Tibial artery (tissue), 4 donors: Measurements from ENCODE around the gene SMAD3.
A peak's percentile ranks its signal among the peaks of the same experiment; 100 is the strongest.

ENCODE experiments used
- DNase-seq, 2 donors: peaks; one replicate each; pipeline ENCODE4 v3.0.0-alpha.2; 2019
- H3K27ac ChIP-seq, 2 donors: fragments of 200-600 bp; sonication (generic) in 1 of 2; 1 replicate in 1 of 2; 2 replicates in 1 of 2; pipeline ENCODE4 v1.5.1; 2018 to 2019; ENCODE audit warnings: mild to moderate bottlenecking in 1 of 2
- H3K27me3 ChIP-seq, 2 donors: fragments of 200-600 bp; sonication (generic) in 1 of 2; one replicate each; pipeline versions ENCODE4 v1.5.1 to v1.6.0; 2016 to 2019
- H3K36me3 ChIP-seq, 3 donors: fragments of 200-600 bp; sonication (generic) in 2 of 3; one replicate each; pipeline ENCODE4 v1.5.1; 2016 to 2019; ENCODE audit warnings: mild to moderate bottlenecking in 2 of 3
- H3K4me1 ChIP-seq, 4 donors: fragments of 200-600 bp; sonication (generic) in 2 of 4; 1 replicate in 3 of 4; 2 replicates in 1 of 4; pipeline ENCODE4 v1.5.1; 2016 to 2019
- H3K4me3 ChIP-seq, 2 donors: fragments of 200-600 bp; sonication (generic) in 1 of 2; 1 replicate in 1 of 2; 2 replicates in 1 of 2; pipeline ENCODE4 v1.5.1; 2018 to 2019; ENCODE audit warnings: mild to moderate bottlenecking in 2 of 2
- H3K9me3 ChIP-seq, 3 donors: fragments of 200-600 bp; sonication (generic) in 1 of 3; one replicate each; pipeline ENCODE4 v1.5.1; 2016 to 2019
- intact Hi-C: fragments of 100-400 bp; cut with DNase I; formaldehyde crosslinking; loops from one replicate; pipeline ENCODE4 v1.15.0; 2023; ENCODE audit warnings: low total_unique reads
- TF ChIP-seq, protein P1 (sequence below), 2 experiments: fragments of 200-600 bp in 1 of 2; fragments of 450-650 bp in 1 of 2; IDR thresholded peaks; one replicate each; pipeline ENCODE4 v1.5.1; 2017 to 2019; ENCODE audit warnings: antibody characterized with exemption in 2 of 2, mild to moderate bottlenecking in 1 of 2, moderate library complexity in 1 of 2

Gene SMAD3

DNA sequence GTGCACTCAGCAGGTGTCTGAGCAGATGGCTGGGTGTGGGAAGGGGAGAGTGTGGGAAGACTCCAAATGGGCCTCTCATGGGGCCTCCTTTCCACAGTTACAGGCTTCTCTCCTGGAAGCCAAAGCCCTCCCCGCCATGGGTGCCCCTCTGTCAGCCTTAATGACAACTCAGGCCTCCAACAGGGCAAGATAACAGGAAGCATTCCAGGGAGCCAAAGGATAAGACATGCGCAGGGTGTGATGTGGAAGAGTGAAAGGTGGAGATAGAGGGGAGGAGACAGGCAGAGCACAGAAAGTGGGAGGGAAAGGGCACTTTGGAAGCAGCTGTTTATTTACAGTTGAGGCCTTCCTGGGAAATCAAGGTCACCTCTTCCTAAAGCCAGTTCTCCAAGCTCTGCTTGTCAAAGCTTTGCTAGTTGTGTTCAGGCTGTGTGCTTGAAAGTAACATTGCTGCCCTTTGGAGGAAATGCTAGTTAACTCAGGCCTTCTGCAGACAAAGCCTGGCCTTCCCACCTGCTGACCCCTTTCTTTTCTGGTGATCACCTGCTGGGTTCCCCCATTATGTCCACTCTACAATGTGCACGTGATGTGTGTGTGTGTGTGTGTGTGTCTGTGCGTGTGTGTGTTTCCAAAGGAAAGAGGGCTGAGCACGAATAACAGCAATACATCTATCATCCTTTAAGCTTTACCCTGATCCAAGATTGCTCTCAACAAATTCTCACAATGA is 35.2 kb upstream of the SMAD3 start:
- Histone ChIP-seq H3K36me3 (no peaks in the 10 kb centered on the region), H3K4me1 (peaks cover 4 to 30% (median 21%) of the 10 kb centered on the region in 4 donors), H3K4me3 (no peak overlapping the region), H3K27me3 (no peaks in the 10 kb centered on the region), H3K27ac (no peak overlapping the region), H3K9me3 (no peaks in the 10 kb centered on the region)
- intact Hi-C loops = no loop called here
- TF ChIP-seq, protein P1, sequence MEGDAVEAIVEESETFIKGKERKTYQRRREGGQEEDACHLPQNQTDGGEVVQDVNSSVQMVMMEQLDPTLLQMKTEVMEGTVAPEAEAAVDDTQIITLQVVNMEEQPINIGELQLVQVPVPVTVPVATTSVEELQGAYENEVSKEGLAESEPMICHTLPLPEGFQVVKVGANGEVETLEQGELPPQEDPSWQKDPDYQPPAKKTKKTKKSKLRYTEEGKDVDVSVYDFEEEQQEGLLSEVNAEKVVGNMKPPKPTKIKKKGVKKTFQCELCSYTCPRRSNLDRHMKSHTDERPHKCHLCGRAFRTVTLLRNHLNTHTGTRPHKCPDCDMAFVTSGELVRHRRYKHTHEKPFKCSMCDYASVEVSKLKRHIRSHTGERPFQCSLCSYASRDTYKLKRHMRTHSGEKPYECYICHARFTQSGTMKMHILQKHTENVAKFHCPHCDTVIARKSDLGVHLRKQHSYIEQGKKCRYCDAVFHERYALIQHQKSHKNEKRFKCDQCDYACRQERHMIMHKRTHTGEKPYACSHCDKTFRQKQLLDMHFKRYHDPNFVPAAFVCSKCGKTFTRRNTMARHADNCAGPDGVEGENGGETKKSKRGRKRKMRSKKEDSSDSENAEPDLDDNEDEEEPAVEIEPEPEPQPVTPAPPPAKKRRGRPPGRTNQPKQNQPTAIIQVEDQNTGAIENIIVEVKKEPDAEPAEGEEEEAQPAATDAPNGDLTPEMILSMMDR (IDR thresholded peaks at IDR 0.05) = no peak
- DNase-seq = no peak

DNA sequence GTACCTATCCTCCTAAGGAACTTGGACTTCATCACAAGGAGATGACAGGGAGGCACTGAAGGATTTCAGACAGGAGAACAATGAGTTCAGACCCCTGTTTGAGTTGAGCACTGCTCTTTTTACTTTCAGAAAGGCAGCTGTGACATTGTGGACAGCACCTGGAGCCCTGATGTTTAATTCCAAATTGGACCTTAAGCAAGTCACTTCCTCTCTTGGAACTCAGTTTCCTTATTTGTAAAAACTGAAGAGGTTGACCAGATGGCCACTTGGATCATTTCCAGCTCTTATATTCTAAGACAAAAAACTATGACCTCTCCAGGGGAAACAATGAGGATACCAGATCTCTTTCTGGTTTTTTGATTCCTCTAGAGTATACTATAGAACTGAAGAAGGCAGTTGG is 34.1 kb upstream of the SMAD3 start:
- Histone ChIP-seq H3K4me3 (no peak overlapping the region), H3K9me3 (no peaks in the 10 kb centered on the region), H3K4me1 (peaks cover 0 to 19% (median 12%) of the 10 kb centered on the region in 4 donors), H3K27me3 (no peaks in the 10 kb centered on the region), H3K36me3 (no peaks in the 10 kb centered on the region), H3K27ac (no peak overlapping the region)
- no peak for DNase-seq
- TF ChIP-seq, protein P1 (IDR thresholded peaks at IDR 0.05) = no peak
- intact Hi-C loops = no loop called here

DNA sequence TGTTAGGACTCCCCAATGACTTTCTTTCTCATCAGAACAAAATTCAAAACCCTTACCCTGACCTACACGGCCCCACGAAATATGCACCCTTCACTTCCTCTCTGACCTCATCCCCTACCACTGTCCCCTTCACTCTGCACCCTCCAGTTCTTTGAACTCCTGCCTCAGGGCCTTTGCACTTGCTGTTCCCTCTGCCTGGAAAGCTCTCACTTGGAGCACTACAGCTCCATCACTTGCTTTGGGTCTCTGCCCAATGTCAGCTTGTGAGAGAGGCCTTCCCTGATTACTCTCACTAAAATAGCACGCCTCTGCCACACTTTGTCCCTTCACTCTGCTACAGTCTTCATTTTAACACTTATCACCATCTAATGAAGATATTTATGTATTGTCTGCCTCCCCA is 32.8 kb upstream of the SMAD3 start:
- TF ChIP-seq, protein P1 (IDR thresholded peaks at IDR 0.05) = no peak
- peaks cover 0 to 13% (median 10%) of the 10 kb centered on the region in 4 donors for H3K4me1 ChIP-seq
- intact Hi-C loops = no loop called here
- no peak overlapping the region for H3K4me3 ChIP-seq
- H3K9me3 ChIP-seq = no peaks in the 10 kb centered on the region
- H3K27me3 ChIP-seq = no peaks in the 10 kb centered on the region
- H3K36me3 ChIP-seq = no peaks in the 10 kb centered on the region
- DNase-seq = no peak
- H3K27ac ChIP-seq = no peak overlapping the region

DNA sequence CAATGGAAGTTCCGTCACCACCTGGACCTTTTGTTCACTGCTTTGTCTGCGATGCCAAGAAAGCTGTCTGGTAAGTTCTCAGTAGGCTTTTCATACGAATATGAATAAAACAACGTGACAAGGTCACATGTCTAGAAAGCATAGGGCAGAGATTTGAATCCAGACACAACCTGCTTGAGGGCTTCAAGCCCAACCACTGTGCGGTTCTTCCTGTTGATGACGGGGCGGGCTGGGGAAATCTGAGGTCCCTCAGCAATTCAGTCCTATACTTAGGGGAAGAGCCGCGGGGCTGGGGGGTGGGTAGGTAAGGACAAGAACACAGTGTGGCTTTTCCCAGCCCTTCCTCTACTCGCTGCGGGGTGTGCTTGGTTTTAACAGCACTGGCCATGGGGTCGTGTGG is 32.4 kb upstream of the SMAD3 start:
- DNase-seq = no peak
- intact Hi-C loops = no loop called here
- Histone ChIP-seq H3K4me1 (peaks cover 0 to 13% (median 10%) of the 10 kb centered on the region in 4 donors), H3K27me3 (no peaks in the 10 kb centered on the region), H3K27ac (no peak overlapping the region), H3K4me3 (peak overlapping the region in 1 of 2 donors; percentile 15), H3K36me3 (no peaks in the 10 kb centered on the region), H3K9me3 (no peaks in the 10 kb centered on the region)
- TF ChIP-seq, protein P1 (IDR thresholded peaks at IDR 0.05) = no peak

DNA sequence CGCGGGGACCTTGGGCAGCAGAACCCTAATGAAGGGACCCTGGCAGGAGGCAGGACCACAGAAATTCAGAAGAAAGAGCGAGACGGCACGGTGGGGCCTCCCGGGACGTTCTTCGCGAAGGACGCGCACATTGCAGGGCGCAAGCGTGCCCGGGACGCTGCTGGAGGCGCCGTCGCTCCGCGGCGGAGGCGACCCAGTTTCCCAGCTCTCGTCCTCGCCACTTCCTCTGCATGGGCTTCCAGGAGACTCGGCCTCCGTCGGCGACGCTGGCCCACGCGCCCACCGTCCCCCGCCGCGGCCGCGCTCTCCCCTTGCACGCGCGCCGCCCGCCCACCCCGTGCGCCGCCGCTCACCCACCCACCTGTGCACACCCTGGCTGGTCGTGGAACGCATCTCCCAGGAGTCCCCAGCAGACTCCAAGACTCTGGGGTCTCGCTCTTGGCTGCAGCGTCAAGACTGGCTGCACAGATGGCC is 31.8 kb upstream of the SMAD3 start:
- no peak for DNase-seq

More for the DNA sequence above, 31.8 kb upstream of the SMAD3 start:
- intact Hi-C loops = no loop called here
- Histone ChIP-seq H3K27me3 (no peaks in the 10 kb centered on the region), H3K4me3 (peak overlapping the region; percentile 15 to 40), H3K36me3 (no peaks in the 10 kb centered on the region), H3K27ac (no peak overlapping the region), H3K9me3 (no peaks in the 10 kb centered on the region), H3K4me1 (peaks cover 0 to 13% (median 10%) of the 10 kb centered on the region in 4 donors)
- TF ChIP-seq, protein P1 (IDR thresholded peaks at IDR 0.05) = no peak
